ENCODE results near the gene CRACR2A. TPM values are rescaled to one million over a fixed set of nuclear protein-coding genes. Genes with fewer than 3 reads are reported as not detected.

CRACR2A gene
- total and polyA plus RNA-seq, 2 of the 4 experiments (the other 2 are of a cell fraction), result 0.54 to 0.60 TPM

DNA sequence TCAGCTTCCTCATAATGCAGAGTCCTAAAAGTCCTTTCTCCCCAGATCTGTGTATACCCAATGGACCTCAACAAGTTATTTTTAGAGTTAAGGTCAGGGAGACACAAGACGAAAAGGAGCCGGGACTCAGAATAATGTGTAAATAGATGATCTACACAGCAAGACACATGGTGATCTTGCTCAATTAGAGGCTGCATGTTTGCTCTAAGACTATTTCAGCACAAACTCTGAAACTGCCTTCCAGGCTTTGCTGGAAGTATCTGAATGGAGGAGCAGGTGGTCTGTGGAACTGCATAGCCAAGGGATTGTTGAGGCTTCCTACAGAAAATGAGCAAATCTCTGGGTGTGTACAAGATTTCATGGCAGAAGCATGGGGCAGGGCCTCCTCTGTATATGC, 80.8 kb downstream of the CRACR2A start:
- dilution Hi-C loops (cut with HindIII; ENCODE audit: low sequenced_read_pairs, unreplicated experiment) (no loop called here), in situ Hi-C loops (cut with MboI; ENCODE audit: low sequenced_read_pairs) (no loop called here), intact Hi-C loops (cut with micrococcal nuclease) (no loop called here)
- no peak overlapping the region for H3K4ac ChIP-seq (ENCODE audit: low read depth, low read length)
- no peak overlapping the region for H3K4me3 ChIP-seq (ENCODE audit: insufficient read depth, low read depth, low read length)
- TF ChIP-seq RAD21 (IDR thresholded peaks at IDR 0.05; ENCODE audit: low read length), result no peak
- TF ChIP-seq CEBPB (IDR thresholded peaks at IDR 0.05; ENCODE audit: low read depth, low read length), result no peak
- no peak for TF ChIP-seq RCOR1 (IDR thresholded peaks at IDR 0.05; ENCODE audit: insufficient replicate concordance, low read length)
- H2BK15ac ChIP-seq (ENCODE audit: low read depth, low read length), result no peak overlapping the region
- H4K8ac ChIP-seq (ENCODE audit: low read depth in 2 of 2, low read length in 2 of 2), result no peak overlapping the region
- WGBS, 2 experiments (ENCODE audit: extremely low coverage in 2 of 2, insufficient read length in 1 of 2), result no CpG with 5 or more reads among the region's 2 CpGs
- peaks cover 35% of the 10 kb centered on the region for H3K27me3 ChIP-seq (ENCODE audit: control insufficient read depth, insufficient read depth, low read length)
- H4K5ac ChIP-seq (ENCODE audit: low read depth, low read length), result no peak overlapping the region
- no peaks in the 10 kb centered on the region for H3K9me1 ChIP-seq (ENCODE audit: insufficient read depth, low read length)
- no peak overlapping the region for H2BK120ac ChIP-seq (ENCODE audit: low read depth, low read length)
- ATAC-seq (ENCODE audit: low read depth), result no peak
- DNase-seq, result no peak
- no peak overlapping the region for H2BK5ac ChIP-seq (ENCODE audit: low read depth, low read length, poor library complexity, severe bottlenecking)
- H2BK20ac ChIP-seq (ENCODE audit: low read depth, low read length), result no peak overlapping the region
- no peaks in the 10 kb centered on the region for H3K9me3 ChIP-seq (ENCODE audit: control insufficient read depth, insufficient read depth, low read length)
- no TSS peak for BruUV-seq (replicated peaks)
- H2AK5ac ChIP-seq (ENCODE audit: low read depth, low read length), result no peak overlapping the region
- no peaks in the 10 kb centered on the region for H3K4me1 ChIP-seq (ENCODE audit: control insufficient read depth, insufficient read depth, low read length)
- ChIA-PET POLR2A (ENCODE audit: unreplicated experiment) (no interaction called here), CTCF (no interaction called here)
- H4K20me1 ChIP-seq (ENCODE audit: insufficient read depth, low read length), result no peaks in the 10 kb centered on the region
- H3K27ac ChIP-seq (ENCODE audit: insufficient read depth, low read length), result no peak overlapping the region
- H3K9ac ChIP-seq (ENCODE audit: low read depth, low read length), result no peak overlapping the region
- no peak overlapping the region for H4K91ac ChIP-seq (ENCODE audit: insufficient read depth, low read depth, low read length)
- no peak overlapping the region for H2AFZ ChIP-seq (replicated peaks; ENCODE audit: low read length, poor library complexity)
- H3K23ac ChIP-seq (ENCODE audit: low read depth, low read length), result no peak overlapping the region
- no peaks in the 10 kb centered on the region for H3K79me1 ChIP-seq (ENCODE audit: low read depth in 1 of 2, low read length in 2 of 2)
- no peak overlapping the region for H3K56ac ChIP-seq (ENCODE audit: extremely low read depth, insufficient read depth, low read length)
- no peak overlapping the region for H3K14ac ChIP-seq (replicated peaks; ENCODE audit: low read depth, low read length)
- H2AK9ac ChIP-seq (replicated peaks; ENCODE audit: low read depth, low read length, poor library complexity), result no peak overlapping the region
- H3K4me2 ChIP-seq (ENCODE audit: low read depth, low read length), result no peak overlapping the region
- H3K36me3 ChIP-seq (ENCODE audit: control insufficient read depth, insufficient read depth, low read length), result no peaks in the 10 kb centered on the region
- H3K18ac ChIP-seq (ENCODE audit: low read depth, low read length), result no peak overlapping the region

Measured in IMR-90 (cell line).